ENCODE measurements around the gene HIVEP3.

Gene HIVEP3

GRCh38 chr1:41673806-41674205 is 244.9 kb downstream of the HIVEP3 start:
- no peak for DNase-seq
- TF ChIP-seq POLR2A (IDR thresholded peaks at IDR 0.05; ENCODE audit: low read length), result no peak

GRCh38 chr1:41673378-41673777 is 245.3 kb downstream of the HIVEP3 start:
- no peak for DNase-seq
- TF ChIP-seq GATA1 (IDR thresholded peaks at IDR 0.05; ENCODE audit: low read depth, low read length), result no peak

- DNase-seq, result no peak
- TF ChIP-seq GATA1 (IDR thresholded peaks at IDR 0.05; ENCODE audit: low read depth, low read length) (no peak), POLR2A (IDR thresholded peaks at IDR 0.05; ENCODE audit: low read length) (no peak)
Observed at GRCh38 chr1:41672641-41673361, 245.9 kb downstream of the HIVEP3 start.

GRCh38 chr1:41672173-41672572 is 246.5 kb downstream of the HIVEP3 start:
- no peak for DNase-seq
- TF ChIP-seq POLR2A (IDR thresholded peaks at IDR 0.05; ENCODE audit: low read length) (no peak), GATA1 (IDR thresholded peaks at IDR 0.05; ENCODE audit: low read depth, low read length) (no peak)

- DNase-seq, result no peak
- TF ChIP-seq GATA1 (IDR thresholded peaks at IDR 0.05; ENCODE audit: low read depth, low read length) (no peak), POLR2A (IDR thresholded peaks at IDR 0.05; ENCODE audit: low read length) (no peak)
Observed at GRCh38 chr1:41671116-41671755, 247.5 kb downstream of the HIVEP3 start.

- no peak for DNase-seq
- TF ChIP-seq GATA1 (IDR thresholded peaks at IDR 0.05; ENCODE audit: low read depth, low read length), result no peak
- TF ChIP-seq POLR2A (IDR thresholded peaks at IDR 0.05; ENCODE audit: low read length), result no peak
Observed at GRCh38 chr1:41670217-41670957, 248.3 kb downstream of the HIVEP3 start.

GRCh38 chr1:41668967-41669366 is 249.8 kb downstream of the HIVEP3 start:
- no peak for DNase-seq
- no peak for TF ChIP-seq GATA1 (IDR thresholded peaks at IDR 0.05; ENCODE audit: low read depth, low read length)
- TF ChIP-seq POLR2A (IDR thresholded peaks at IDR 0.05; ENCODE audit: low read length), result no peak

GRCh38 chr1:41668054-41668660 is 250.6 kb downstream of the HIVEP3 start:
- no peak for TF ChIP-seq POLR2A (IDR thresholded peaks at IDR 0.05; ENCODE audit: low read length)

GRCh38 chr1:41666981-41667631 is 251.6 kb downstream of the HIVEP3 start:
- no peak for DNase-seq
- TF ChIP-seq GATA1 (IDR thresholded peaks at IDR 0.05; ENCODE audit: low read depth, low read length), result no peak
- TF ChIP-seq POLR2A (IDR thresholded peaks at IDR 0.05; ENCODE audit: low read length), result no peak

More at GRCh38 chr1:41668054-41668660, 250.6 kb downstream of the HIVEP3 start:
- no peak for DNase-seq

GRCh38 chr1:41665962-41666917 is 252.5 kb downstream of the HIVEP3 start:
- TF ChIP-seq POLR2A (IDR thresholded peaks at IDR 0.05; ENCODE audit: low read length), result no peak
- TF ChIP-seq GATA1 (IDR thresholded peaks at IDR 0.05; ENCODE audit: low read depth, low read length), result no peak
- no peak for DNase-seq

GRCh38 chr1:41664861-41665640 is 253.7 kb downstream of the HIVEP3 start:
- no peak for TF ChIP-seq POLR2A (IDR thresholded peaks at IDR 0.05; ENCODE audit: low read length)
- no peak for TF ChIP-seq GATA1 (IDR thresholded peaks at IDR 0.05; ENCODE audit: low read depth, low read length)
- DNase-seq, result no peak

Measured in erythroblast (primary cell).